ENCODE measurements around the gene PNPLA8.

Gene PNPLA8

DNA sequence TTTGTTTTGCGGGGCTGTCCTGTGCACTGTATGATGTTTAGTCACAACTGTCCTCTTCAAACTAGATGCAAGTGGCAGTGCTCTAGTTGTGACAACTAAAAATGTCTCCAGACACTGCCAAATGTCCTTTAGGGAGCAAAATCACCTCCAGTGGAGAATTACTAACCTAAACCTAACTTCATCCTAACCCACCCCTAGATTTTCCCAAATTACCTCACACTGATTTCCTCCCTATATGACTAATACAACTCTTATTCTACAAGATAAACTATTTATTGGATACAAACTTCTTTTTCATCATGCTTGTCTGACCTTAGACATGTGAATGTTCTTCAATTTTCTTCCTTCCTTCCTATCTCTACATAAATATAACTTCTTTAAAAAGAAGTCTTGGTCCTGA, 26.4 kb downstream of the PNPLA8 start:
- peaks cover 3% of the 10 kb centered on the region for H3K4me1 ChIP-seq
- TF ChIP-seq, protein P1, sequence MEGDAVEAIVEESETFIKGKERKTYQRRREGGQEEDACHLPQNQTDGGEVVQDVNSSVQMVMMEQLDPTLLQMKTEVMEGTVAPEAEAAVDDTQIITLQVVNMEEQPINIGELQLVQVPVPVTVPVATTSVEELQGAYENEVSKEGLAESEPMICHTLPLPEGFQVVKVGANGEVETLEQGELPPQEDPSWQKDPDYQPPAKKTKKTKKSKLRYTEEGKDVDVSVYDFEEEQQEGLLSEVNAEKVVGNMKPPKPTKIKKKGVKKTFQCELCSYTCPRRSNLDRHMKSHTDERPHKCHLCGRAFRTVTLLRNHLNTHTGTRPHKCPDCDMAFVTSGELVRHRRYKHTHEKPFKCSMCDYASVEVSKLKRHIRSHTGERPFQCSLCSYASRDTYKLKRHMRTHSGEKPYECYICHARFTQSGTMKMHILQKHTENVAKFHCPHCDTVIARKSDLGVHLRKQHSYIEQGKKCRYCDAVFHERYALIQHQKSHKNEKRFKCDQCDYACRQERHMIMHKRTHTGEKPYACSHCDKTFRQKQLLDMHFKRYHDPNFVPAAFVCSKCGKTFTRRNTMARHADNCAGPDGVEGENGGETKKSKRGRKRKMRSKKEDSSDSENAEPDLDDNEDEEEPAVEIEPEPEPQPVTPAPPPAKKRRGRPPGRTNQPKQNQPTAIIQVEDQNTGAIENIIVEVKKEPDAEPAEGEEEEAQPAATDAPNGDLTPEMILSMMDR (IDR thresholded peaks at IDR 0.05) = no peak
- H3K36me3 ChIP-seq (ENCODE audit: control insufficient read depth, insufficient read depth, low read length) = no peaks in the 10 kb centered on the region
- H3K27ac ChIP-seq = no peak overlapping the region
- H3K4me2 ChIP-seq (ENCODE audit: low read length) = no peak overlapping the region
- no peaks in the 10 kb centered on the region for H3K27me3 ChIP-seq (ENCODE audit: control insufficient read depth, insufficient read depth, low read length)
- H3K4me3 ChIP-seq (ENCODE audit: low read depth, low read length) = no peak overlapping the region
- peaks cover 6% of the 10 kb centered on the region for H3K79me2 ChIP-seq
- no peak overlapping the region for H2AFZ ChIP-seq
- no peak overlapping the region for H3K9ac ChIP-seq
- H3K9me3 ChIP-seq (ENCODE audit: control insufficient read depth, low read length) = no peaks in the 10 kb centered on the region

DNA sequence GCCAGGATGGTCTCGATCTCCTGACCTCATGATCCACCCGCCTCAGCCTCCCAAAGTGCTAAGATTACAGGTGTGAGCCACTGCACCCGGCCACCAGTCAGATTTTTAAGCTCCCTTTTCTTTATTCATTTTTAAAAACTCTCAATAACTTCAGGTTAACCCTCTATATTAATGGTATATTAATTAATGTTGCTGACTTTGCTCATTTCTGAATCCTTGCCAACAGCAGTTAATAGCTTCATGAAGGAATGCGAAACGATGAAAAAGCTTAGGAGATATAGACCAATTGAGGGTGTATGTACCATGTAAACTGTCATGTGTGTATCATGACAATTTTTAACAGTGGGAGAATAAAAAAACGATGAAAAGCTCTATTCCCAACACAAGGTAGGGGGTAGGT, 27.5 kb downstream of the PNPLA8 start:
- no peak overlapping the region for H3K4me2 ChIP-seq (ENCODE audit: low read length)
- no peaks in the 10 kb centered on the region for H3K27me3 ChIP-seq (ENCODE audit: control insufficient read depth, insufficient read depth, low read length)
- H3K4me3 ChIP-seq (ENCODE audit: low read depth, low read length) = no peak overlapping the region
- H2AFZ ChIP-seq = no peak overlapping the region
- peaks cover 2% of the 10 kb centered on the region for H3K4me1 ChIP-seq
- H3K27ac ChIP-seq = no peak overlapping the region
- TF ChIP-seq, protein P1 (IDR thresholded peaks at IDR 0.05) = no peak
- no peak overlapping the region for H3K9ac ChIP-seq
- no peaks in the 10 kb centered on the region for H3K36me3 ChIP-seq (ENCODE audit: control insufficient read depth, insufficient read depth, low read length)
- H3K9me3 ChIP-seq (ENCODE audit: control insufficient read depth, low read length) = no peaks in the 10 kb centered on the region
- H3K79me2 ChIP-seq = peaks cover 5% of the 10 kb centered on the region

DNA sequence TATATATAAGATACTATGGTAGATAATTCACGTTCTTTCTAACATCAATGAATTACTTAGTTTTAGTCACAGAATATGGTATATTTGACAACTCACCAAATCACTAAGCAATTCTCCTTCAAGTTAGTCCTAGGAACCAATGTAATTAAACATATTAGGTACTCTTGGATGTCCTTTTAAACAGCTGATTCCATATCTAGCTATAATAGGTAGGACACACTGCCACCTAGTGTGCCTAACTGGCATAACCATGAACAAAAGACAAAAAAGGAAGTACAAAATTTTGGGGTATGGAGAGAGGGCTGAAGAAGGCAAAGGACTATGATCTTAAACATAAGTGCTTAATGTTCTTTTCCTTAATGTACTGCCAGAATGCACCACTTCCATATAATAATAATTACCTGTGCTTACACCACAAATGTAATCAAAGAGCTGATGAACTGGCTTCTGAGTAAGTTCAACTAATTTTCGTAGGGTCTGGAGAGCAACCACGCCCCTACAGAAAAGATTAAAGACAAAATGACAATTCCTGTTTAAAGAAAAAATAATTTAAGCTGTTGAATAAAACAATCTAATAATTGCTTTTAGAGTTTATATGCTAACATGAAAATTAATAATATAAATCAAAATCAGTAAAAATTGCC, 28.7 kb downstream of the PNPLA8 start:
- no peak overlapping the region for H3K9ac ChIP-seq
- no peaks in the 10 kb centered on the region for H3K9me3 ChIP-seq (ENCODE audit: control insufficient read depth, low read length)
- H3K27ac ChIP-seq = no peak overlapping the region
- no peak overlapping the region for H3K4me2 ChIP-seq (ENCODE audit: low read length)
- TF ChIP-seq, protein P1 (IDR thresholded peaks at IDR 0.05) = peak; percentile 87
- no peaks in the 10 kb centered on the region for H3K4me1 ChIP-seq
- no peak overlapping the region for H3K4me3 ChIP-seq (ENCODE audit: low read depth, low read length)
- peaks cover 8% of the 10 kb centered on the region for H3K79me2 ChIP-seq
- no peaks in the 10 kb centered on the region for H3K27me3 ChIP-seq (ENCODE audit: control insufficient read depth, insufficient read depth, low read length)
- peak overlapping the region; percentile 2 for H2AFZ ChIP-seq
- H3K36me3 ChIP-seq (ENCODE audit: control insufficient read depth, insufficient read depth, low read length) = no peaks in the 10 kb centered on the region

DNA sequence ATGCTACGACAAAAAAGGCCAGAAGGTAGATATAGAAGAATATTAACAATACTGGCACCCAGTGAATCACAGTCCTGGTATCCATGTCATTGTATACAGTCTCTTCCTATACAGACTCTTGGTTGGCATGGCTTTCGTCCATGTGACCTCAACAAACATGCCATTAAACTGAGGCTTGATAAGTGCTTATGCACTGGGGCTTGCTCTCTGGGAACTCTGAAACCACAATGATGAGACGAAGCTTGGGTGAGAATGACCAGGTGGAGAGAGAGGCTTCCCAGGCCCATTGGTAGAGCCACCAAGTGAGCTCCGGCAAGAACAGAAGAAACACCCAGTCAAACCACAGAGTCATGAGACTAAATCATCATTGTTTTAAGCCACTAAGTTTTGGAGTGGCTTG, 33.2 kb downstream of the PNPLA8 start:
- TF ChIP-seq, protein P1 (IDR thresholded peaks at IDR 0.05) = no peak
- no peaks in the 10 kb centered on the region for H3K36me3 ChIP-seq (ENCODE audit: control insufficient read depth, insufficient read depth, low read length)
- peaks cover 3% of the 10 kb centered on the region for H3K79me2 ChIP-seq
- H2AFZ ChIP-seq = no peak overlapping the region
- no peak overlapping the region for H3K4me3 ChIP-seq (ENCODE audit: low read depth, low read length)
- no peak overlapping the region for H3K4me2 ChIP-seq (ENCODE audit: low read length)
- H3K9me3 ChIP-seq (ENCODE audit: control insufficient read depth, low read length) = no peaks in the 10 kb centered on the region
- H3K27ac ChIP-seq = no peak overlapping the region
- no peaks in the 10 kb centered on the region for H3K4me1 ChIP-seq
- H3K27me3 ChIP-seq (ENCODE audit: control insufficient read depth, insufficient read depth, low read length) = no peaks in the 10 kb centered on the region
- no peak overlapping the region for H3K9ac ChIP-seq

Measured in parathyroid adenoma (tissue), 2 donors.